ENCODE measurements around the gene C10orf88.
A peak's percentile ranks its signal among the peaks of the same experiment; 100 is the strongest.

Gene C10orf88, protein sequence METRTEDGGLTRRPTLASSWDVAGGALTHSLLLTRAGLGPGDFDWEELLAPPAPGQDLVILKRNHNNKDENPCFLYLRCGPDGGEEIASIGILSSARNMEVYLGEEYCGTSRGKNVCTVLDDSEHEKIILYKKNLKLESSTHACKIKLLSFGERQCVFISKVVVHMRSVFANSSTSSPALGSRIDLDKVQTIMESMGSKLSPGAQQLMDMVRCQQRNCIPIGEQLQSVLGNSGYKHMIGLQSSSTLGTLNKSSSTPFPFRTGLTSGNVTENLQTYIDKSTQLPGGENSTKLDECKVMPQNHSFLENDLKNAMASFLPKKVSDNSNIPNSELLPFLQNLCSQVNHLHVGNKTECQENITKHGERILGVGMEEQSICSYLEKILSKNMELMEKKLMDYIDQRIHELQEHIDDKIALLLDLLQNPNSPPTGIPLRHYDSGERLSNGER

GRCh38 chr10:122953902-122954730 is at the start of gene C10orf88:
Gene C10orf88, minus strand, starts transcription at chr10:122954227. Its CDS starts 49 bp downstream, at chr10:122954178.
- peak; percentile 99 for DNase-seq

DNA sequence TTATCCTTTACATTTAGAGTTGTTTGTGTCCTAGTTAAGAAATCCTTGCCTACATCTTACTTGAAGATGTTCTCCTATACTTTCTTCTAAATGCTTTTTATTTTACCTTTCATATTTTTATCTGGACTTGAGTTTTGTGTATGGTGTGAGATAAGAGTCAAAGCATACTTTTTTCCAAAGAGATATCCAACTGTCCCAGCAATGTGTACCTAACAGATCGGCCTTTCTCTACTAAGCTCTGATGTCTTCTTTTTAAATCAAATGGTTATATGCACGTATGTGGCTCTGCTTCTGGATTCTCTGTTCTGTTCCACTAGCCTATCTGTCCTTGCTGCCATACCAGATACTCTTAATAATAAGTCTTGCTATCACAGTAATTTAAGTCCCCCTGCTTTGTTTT is 47.3 kb upstream of the C10orf88 start:
- DNase-seq: no peak

- DNase-seq: no peak
Measured at GRCh38 chr10:123000155-123000554, 46.1 kb upstream of the C10orf88 start.

GRCh38 chr10:122999347-122999746 is 45.3 kb upstream of the C10orf88 start:
- DNase-seq: no peak

DNA sequence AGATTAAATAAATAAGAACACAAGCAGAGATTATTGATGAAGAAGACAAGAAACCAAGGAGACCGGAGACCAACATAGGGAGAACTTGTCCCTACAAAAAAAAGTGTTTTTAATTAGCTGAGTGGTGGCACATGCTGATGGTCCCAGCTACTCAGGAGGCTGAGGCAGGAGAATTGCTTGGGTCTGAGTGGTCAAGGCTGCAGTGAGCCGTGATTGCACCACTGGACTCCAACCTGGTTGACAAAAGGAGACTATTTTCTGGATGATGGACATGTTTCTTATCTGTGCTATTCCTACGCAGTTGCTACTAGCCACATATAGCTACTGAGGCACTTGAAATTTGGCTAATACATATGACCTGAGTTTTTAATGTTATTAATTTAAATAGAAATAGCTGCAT is 44.9 kb upstream of the C10orf88 start:
- no peak for DNase-seq

- DNase-seq: no peak
Measured at GRCh38 chr10:122998360-122998917, 44.4 kb upstream of the C10orf88 start.

DNA sequence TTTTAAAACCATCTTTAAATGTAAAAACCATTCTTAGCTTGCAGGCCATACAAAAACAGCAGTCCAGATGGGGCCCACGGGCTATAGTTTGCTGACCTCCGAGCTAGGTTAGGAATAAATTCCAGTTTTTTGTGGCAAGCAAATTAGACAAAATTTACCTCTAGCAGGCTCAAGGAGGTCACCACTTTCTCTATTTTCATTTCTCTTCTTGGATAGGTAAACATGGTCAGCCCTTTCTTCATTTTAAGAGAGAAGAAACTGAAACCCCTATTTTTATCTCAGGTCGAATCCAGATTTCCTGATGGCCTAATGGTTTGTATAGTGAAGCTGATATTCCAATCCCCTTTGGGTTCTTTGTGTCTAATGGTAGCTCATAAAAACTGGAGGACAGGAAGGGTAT is 43.8 kb upstream of the C10orf88 start:
- no peak for DNase-seq

DNA sequence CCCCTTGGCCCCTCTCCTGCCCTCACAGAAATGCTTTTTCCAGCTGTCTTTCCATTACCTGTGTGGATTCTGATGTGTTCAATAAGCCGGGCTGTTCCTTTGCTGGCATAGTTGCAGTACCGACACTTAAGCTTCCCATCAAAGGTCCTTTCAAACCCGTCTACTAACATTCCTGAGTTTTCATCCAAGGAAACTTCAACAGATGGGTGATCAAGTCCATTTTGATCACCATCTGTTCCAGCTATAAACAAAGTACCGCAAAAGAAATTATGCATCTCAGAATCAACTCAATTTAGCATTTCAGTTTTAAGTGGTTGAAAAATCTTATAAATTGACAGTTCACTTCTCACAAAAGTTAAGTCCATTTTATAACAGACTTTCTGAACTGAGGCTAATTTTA is 41.9 kb upstream of the C10orf88 start:
- no peak for DNase-seq

- DNase-seq: no peak
Measured at GRCh38 chr10:122993797-122994336, 39.8 kb upstream of the C10orf88 start.

- no peak for DNase-seq
Measured at GRCh38 chr10:122992031-122992585, 38.1 kb upstream of the C10orf88 start.

GRCh38 chr10:122990278-122990677 is 36.3 kb upstream of the C10orf88 start:
- peak; percentile 20 for DNase-seq

DNA sequence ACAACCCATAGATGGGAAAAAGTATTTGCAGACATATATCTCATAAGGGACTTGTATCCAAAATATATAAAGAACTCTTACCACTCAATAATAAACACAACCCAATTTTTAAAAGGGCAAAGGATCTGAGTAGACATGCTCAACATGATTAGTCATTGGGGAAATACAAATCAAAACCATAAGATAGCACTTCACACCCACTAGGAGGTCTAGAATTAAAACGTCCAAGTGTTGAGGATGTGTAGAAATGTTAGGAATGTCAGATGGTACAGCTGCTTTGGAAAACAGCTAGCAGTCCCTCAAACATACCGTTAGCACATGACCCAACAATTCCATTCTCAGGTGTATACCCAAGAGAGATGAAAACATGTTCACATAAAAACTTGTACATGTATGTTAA is 34.5 kb upstream of the C10orf88 start:
- DNase-seq: peak; percentile 31

DNA sequence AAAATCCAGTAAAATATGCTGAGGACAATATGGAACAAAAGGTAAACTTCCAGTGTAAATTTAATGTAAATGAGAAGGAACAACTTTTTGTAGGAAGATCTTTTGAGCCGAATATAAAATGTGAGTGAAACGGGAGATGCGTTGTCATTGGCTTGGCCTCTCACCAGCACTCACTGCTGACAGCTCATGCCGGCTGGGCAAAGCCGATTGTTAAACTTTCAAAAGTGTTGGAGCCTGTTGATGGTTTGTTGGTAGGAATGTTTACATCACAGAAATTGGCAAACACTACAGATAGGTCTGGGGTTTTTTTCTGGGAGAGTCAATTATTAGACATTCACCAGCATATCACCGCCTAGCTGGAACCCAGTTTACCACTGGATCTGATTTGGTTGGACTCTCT is 32.3 kb upstream of the C10orf88 start:
- DNase-seq: no peak

GRCh38 chr10:122984708-122985107 is 30.7 kb upstream of the C10orf88 start:
- DNase-seq: no peak

DNA sequence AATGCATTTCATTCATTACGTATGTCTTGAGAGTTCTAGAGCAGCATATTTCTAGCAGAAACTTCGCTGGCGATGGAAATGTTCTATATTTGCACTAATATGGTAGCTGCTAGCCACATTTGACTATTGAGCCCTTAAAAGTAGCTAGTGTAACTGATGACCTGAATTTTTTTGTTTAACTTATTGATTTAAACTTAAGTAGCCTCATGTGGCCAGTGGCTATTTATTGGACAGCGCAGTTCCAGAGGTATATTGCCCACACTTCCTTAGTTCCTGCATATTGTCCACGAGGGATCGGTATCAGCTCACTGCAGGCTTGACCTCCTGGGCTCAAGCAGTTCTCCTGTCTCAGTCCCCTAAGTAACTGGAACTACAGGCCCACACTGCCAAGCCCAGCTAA is 29.9 kb upstream of the C10orf88 start:
- DNase-seq: no peak

DNA sequence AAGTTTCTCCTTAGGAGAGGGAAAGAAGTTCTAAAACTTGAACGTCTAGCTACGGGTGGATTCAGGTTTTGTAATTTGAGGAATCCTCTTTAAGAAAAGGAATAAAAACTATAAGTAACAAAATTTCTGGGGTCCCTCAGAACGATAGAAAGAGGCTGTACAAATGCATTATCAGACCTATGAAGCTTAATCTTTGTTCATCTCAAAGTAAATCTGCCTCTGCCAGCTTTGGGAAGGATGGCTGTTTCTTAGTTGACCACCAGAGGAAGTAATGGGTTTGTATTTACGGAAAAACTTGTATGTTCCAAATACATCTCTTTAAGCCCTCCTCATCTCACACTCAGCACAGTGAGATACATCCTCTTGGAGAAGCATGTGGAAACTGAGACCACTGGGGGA is 27.0 kb upstream of the C10orf88 start:
- peak; percentile 51 for DNase-seq

DNA sequence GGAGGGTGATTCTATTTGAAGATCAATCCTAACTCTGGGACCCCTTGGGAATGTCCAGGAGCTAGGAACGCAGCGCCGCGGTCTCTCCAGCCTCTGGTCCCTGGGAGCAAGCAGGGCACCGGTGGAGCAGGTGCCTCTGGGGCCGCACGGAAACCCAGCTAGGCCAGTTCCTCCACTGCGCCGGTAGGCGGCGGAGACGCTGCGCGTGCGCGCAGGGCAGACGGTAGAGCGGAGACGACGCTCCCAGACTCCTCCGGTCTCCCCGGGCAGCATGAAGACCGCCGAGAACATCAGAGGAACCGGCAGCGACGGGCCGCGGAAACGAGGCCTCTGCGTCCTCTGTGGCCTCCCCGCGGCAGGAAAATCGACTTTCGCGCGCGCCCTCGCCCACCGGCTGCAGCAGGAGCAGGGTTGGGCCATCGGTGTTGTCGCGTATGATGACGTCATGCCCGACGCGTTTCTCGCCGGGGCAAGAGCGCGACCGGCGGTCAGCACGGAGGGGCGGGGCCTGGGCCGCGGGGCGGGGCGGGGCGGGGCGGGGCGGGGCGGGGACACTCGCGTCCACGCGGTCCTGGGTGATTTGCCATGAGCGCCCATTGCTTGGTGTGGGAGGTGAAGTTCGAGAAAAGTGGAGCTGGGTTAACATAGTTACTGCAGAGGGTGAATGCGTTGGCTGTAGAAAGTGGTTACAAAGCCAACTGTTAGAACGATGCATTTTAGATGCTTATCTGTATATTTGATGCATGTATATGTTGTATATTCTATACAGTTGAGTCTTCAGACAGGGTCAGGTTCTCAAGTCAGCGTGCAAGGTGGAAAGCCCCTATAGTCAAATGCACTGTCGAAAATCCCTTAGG is 26.4 kb upstream of the C10orf88 start, which contains the start of gene PSTK:
TSS of gene PSTK (plus strand) at position 193 of the 857 bp plus-strand sequence. CDS start at position 272, 79 bp downstream.
- DNase-seq: peak; percentile 92

GRCh38 chr10:122974543-122975064 is 20.6 kb upstream of the C10orf88 start:
- DNase-seq: no peak

- DNase-seq: no peak
Measured at GRCh38 chr10:122974023-122974422, 20.0 kb upstream of the C10orf88 start.

DNA sequence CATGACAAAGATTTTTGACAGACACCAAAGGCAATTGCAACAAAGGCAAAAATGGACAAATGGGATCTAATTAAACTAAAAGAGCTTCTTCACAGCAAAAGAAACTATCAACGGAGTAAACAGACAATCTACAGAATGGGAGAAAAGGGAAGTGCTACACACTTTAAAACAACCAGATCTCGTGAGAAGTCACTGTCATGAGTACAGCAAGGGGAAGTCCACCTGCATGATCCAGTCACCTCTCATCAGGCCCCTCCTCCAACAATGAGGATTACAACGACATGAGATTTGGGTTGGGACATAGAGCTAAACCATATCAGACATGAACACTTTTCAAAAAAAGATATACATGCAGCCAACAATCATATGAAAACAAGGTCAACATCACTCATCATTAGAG is 14.7 kb upstream of the C10orf88 start:
- no peak for DNase-seq

DNA sequence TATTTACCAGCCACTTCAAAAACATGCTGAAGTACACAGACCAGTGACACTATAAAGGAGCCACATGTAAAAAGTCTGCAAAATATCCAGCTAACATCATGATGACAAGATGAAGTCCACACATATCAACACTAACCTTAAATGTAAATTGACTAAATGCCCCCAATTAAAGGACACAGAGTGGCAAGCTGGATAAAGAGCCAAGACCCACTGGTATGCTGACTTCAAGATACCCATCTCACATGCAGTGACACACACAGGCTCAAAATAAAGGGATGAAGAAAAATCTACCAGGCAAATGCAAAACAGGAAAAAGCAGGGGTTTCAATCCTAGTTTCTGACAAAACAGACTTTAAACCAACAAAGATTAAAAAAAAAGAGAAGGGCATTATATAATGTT is 12.9 kb upstream of the C10orf88 start:
- DNase-seq: no peak

GRCh38 chr10:122962405-122962804 is 8.4 kb upstream of the C10orf88 start:
- no peak for DNase-seq

Data from fibroblast of skin of right biceps (primary cell).